Activated CD4-positive, alpha-beta T cell treated with anti-CD3 and anti-CD28 coated beads, Interleukin-2, amount 50 U/mL, for 48 hours (primary cell): ENCODE data around the gene KLC4.
"Not testable (repeated sequence)": the region's sequence is repeated elsewhere in the genome, so short reads cannot be mapped to it uniquely, and the experiment has no call there.

Source experiments
- DNase-seq, 2 experiments: peaks; one replicate each; pipeline ENCODE4 v3.0.0-alpha.2; 2020

The KLC4 gene

DNA sequence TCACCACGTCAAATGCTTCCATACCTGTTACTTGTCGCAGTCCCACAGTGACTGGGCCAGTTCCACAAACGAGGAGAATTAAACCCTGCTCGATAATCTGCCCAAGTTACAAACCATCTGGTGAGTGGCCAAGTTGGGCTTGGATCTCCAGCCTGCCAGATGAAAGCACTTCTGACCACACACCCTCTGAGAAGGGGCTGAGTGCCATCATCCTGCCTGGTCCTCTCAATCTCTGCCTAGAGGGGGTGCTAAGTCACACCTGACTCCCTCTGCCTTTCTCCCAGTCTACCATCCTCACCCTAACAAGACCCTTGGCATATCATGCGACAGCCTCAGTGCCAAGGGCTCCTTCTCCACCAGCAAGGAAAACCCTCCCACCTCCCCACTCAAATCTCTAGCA is 22.2 kb upstream of the KLC4 start:
- no peak for DNase-seq

DNA sequence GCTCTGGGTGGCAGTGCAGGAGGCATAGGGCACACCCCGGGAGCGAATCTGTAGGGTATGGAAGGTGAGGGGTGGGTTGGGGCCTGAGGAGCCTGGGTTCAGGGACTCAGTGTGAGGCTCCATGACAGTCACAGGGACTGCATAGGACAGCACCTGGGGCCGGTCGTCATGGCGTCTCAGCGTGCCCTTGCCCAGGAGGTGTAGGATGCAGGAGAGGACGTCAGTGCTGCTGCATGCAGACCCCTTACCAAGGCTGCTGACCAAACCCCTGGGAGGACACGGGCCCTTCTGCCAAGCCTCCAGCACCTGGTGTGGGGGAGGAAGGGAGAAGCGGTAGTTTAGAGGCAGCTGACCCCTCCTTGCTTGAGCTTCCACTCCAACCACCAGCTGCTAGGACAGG is 21.7 kb upstream of the KLC4 start:
- DNase-seq = no peak

DNA sequence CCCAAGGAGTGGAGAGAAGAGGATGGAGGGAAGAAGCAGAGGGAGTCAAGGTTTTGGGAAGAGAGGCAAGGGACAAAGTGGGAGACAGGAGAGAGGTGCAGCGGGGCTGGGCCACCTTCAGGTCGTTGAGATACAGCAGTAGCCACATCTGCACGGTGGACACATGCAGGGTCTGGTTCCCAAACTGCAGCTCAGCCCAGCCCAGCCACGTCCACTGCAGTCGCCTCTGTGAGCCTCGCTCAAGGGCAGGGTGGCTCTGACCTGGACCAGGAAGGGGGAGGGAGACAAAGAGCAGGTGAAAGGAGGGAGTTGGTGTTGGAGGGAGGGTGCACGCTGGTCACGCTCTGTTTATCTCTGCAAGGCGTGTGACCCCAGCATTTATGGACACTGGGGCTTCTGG is 20.7 kb upstream of the KLC4 start:
- no peak for DNase-seq

DNA sequence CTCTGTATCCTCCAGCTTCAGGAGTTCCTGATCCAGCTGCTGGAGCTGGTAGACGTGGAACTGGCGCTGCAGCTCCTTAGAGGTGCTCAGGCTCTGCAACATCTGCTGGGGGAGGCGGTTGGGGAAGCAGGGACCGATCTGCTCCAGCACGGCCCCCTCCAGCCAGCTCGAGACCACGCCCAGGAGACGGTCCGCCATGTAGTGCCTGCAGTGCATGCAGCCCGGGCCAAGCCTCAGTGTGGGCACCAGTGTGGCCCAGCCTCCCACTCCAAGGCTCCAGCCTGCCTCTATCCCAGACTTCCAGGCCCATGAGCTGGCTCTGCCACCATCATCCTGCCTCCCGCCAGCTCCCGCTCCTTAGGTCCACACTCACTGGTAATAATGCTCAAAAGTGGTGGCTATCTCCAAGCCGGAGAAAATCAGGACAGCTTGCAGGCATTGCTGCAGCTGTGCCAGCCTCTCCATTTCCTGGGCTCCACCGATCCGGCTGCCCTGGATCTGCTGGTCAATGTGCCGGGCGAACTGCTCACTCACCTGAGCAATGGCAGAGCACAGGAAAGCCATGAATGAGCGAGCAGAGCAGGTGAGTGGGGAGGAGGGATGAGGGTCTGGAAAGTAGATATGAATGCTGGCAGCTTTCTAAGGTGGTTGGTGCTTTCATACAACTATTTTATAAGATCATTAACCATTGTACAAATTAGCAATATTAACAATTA is 18.7 kb upstream of the KLC4 start:
- no peak for DNase-seq

DNA sequence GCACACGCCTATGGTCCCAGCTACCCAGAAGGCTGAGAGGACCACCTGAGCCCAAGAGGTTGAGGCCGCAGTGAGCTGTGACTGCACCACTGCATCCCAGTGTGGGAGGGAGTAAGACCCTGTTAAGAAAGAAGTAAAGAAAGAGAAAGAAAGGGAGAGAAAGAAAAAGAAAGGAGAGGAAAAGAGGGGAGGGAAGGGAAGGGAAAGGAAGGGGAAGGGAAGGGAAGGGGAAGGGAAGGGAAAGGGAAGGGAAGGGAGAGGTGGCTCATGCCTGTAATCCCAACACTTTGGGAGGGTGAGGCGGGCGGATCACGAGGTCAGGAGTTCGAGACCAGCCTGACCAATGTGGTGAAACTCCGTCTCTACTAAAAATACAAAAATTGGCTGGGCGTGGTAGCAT is 18.0 kb upstream of the KLC4 start:
- DNase-seq = not testable (repeated sequence)

DNA sequence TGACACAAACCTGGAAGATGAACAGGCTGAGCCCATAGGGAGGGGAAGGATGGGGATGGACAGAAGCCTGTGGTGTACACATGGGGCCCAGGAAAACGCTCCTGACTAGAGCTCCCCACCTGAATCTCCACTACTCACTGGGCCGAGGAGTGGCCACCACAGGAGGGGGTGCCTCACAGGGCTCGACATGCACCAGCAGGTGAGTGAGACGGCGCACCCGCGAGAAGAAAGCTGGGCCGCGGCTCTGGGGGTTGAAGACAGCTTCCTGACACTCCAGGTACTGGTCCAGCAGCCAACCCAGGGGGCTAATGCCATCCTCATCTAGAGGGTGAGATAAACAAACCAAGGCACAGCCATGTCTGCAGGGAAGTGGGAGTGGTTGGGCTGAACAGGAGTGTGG is 16.1 kb upstream of the KLC4 start:
- no peak for DNase-seq

DNA sequence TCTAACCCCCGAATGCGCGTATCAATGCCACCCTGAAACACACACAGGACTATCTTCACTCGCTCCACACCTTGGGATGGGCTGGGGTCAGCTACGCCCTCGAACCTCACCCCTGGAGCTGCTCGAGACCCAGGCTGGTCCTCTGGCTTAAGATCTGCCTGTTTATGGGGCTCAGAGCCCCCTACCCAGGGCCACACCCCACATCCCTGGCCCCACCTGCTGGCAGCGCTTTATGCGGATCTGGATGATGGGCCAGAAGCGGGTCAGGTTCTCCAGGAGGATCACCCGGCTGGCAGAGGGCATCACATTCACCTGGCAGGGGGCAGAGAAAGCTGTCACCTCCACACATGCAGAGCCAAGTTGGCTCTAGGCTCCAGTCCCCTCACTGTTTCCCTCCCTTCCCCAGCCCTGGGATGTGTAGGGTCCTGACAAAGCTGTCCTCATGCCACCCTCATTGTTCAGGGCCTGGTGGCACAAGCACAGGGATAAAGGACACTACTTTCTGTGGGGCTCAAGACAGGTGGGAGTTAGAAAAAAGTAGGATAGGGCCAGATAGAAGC is 14.0 kb upstream of the KLC4 start:
- DNase-seq = no peak

DNA sequence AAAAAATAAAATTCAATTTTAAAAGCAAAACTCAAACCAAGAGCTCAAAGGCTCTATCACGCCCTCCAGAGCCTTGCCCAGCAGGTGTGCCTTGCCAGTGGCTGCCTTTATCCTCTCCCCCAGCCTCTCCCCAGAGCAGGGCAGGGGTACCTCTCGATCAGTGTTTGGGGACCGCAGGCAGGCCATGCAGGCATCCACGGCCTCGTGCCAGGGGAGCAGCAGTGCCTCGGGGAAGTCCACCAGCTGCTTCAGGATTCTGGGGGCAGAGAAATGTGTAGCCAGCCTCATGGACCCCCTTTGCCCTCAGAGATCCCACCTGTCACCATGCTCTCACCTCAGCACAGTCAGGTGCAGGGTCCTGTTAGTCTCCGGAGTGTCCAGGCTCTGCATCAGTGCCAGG is 11.4 kb upstream of the KLC4 start:
- DNase-seq = no peak

DNA sequence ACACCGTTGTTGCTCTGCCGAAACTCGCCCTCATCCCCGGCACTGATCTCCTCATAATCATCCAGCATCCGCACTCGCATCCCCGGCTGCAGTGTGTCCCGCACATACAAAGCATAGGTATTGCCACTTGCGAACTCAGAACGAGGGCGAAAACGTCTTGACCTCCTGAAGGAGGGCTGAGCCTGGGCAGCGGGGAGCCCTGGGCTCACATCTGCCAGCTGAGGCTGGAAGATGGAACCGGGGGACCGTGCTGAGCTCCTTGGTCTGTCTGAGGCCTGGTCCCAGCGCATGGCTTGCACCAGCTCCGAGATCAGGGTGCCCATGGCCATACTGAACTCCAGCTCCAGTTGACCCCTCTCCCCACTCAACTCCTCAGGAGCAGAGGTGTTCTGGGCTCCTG is 8.4 kb upstream of the KLC4 start:
- DNase-seq = no peak

DNA sequence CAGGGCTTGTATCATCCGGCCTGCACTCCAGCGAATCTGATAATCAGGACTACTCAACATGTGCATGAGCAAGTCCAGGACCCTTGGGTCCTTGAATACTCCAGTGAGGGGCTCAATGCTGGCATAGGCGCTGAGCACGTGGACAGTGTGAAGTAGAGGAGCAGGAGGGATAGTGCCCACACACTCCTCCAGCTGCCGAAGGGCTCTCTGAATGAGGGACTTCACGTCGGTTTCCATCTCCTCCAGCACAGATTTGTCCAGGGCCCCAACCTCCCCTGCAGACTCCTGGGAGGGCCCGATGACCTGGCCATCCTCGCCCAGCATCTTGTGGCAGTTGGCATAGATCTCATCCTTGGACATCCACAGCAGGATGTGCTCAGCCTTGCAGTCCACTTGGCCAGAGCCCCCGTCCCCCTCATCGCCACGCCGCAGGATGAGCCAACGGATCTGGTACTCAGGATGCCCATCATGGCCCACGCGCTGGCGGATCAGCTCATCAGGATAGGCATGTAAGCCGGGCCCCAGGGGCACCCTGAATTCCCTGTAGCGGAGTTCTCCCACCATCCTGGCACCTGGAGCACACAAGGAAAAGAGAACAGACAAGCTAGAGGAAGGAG is 7.1 kb upstream of the KLC4 start:
- no peak for DNase-seq

DNA sequence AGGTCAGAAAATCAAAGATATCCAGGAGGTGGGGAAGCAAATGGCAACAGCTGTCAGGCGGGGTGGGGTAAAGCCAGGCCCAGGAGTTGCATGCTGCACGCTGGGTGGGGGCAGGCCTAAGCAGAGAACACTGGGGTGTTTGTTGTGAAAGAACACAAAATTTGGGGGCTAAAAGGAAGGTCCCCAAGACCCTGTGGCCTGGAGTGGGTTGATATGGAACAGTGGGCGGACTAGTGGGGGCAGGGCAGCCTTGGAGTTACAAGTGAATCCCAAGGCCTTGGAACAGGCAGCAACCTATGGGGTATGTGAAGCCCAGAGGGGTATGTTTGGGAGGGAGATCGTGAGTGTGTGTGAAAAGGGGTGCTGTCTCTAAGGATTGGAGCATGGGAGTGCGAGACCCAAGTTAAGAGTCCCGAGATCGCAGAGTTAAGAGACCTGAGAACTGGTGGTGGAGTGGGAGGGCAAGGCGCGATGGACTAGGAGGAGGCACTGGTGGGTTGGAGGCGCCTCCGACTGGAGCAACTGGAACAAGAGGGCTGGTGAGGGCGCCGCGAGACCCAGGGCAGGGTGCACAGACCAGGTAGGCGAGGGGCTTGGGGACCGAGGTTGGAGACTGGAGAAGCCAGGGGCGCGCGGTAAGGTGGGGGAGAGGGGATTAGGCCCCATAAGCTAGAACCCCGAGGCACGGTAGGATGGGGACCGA is 6.4 kb upstream of the KLC4 start:
- DNase-seq = peak in 1 of 2 experiments; percentile 41

DNA sequence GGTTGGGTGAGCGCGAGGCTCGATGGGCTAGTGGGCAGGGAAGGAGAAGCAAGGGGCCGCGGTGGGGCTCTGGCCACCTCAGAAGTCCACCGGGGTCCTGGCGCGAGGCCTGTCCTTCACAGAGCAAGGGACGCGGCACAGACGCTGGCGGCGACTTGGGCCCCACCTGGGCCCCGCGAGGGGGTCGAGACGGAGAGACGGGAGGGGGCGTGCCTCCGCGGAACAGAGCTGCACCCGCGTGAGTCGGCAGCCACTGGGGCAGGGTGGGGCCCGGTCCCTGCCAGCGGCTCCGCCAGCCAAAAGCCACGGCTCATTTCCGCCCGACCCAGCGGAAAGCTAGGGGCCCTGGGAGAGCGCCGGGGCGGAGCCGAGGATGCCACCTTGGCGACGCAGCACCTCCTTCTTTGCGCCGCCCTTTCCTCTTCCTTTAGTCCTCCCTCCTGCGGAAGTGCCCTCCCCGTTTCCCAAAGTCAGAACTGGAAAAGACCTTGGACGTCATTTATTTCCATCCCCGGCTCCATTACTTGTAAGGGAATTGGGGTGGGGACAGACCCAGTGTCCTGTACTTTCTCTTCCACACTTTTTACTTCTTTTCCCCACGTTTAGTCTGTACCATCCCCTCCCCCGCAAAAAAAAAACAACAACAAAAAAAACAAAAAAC is 5.8 kb upstream of the KLC4 start, which contains the start of gene CUL7:
Gene CUL7, minus strand, starts transcription at position 307 of the 661 bp plus-strand sequence. CDS start 1,063 bp downstream, outside the sequence.
- DNase-seq = peak; percentile 90 to 94

DNA sequence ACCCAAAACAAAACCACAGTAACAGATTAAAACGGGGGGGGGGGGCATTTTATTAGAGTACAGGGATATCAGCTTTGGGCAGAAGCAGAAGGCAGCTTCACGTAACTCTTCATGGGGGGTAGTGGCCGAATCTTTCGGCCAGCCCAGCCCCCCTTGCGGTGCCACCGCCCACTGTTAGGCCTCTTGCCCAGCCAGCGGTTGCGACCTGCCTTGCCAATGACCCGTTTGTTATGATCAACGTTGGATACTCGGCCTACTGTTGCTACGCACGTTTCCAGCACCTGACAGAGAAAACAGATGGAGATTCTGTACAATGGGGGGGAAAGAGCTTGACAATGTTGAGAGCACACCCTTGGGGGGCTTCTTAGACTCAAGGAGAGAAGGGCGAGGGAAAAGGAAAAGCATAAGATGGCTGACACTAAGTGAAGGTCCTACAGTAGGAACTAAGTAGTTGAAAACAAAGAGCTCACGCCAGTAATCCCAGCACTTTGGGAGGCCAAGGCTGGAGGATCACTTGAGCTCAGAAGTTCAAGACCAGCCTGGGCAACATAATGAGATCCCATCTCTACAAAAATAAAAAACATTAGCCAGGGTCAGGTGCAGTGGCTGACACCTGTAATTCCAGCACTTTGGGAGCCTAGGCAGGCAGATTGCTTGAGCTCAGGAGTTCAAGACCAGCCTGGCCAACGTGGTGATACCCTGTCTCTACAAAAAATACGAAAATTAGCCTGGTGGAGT is 5.1 kb upstream of the KLC4 start:
- no peak for DNase-seq

DNA sequence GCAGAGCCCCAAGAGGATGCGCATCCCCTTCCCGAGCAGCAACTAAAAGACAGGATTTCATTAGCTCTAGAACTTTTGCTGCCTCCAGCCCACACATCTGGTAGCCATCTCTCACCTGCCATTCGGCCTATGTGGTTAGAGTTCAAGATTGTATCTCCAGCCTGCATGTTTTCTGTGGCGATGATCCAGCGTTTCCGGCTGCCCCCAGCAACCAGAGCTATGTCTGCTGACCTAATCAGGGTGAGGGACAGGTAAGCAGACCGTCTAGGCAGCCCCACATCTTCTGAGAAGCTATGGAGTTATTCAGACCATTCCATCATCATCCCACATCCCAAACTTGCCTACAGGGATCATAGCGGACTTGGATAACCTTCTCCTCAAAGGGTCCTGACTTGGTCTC is 3.5 kb upstream of the KLC4 start:
- no peak for DNase-seq

DNA sequence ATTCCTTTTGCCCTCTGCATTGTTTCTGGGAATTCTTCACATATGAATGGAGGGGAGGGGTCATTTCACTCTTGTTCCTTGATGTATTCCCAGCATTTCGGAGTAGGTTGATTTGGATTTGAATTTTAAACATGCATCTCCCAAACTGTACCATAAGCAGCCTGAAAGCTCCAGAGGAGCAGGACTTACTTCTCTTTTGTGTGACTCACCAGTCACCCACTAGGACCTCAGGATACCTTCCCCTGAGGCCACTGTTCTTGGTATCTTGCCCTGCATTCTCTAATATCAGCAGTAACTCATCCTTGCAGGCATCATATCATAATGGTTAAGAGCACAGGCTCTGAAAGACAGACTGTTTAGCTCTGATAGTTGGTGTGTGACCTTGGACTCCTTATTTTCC is 900 bp upstream of the KLC4 start:
- DNase-seq = no peak

DNA sequence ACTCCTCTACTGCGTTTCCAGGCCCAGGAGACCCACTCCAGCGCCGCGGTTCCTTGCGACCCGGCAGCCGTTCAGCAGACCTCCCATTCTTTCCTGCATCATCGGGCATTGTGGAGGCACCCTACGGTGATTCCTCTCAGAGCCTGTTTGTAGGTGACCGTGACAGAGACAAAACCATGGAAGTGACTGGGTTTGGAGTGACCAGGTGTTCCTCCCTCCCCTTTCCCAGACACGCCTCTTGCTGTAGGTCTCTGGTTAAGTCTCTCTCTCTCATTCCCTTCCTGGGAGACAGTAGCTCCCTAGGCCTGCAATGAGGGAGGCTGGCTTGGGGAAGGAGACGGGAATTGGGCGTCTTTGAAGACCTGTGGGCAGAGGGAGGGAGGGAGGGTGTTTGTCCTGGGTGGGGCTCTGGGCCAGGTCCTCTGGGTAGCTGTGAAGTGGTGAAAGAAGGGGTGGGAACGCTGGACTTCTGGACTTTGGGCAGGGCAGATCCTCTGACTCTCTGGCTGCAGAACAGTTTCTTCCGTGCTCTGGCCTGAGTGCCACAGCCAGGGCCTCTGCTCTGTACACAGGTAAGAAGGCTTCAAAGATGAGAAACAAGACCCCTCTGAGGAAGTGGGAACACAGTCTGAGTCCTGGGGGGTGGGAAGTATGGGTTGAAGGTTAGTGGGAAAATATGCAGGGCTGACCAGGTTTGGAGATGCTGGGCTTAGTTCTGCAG is 763 bp downstream of the KLC4 start:
- no peak for DNase-seq

DNA sequence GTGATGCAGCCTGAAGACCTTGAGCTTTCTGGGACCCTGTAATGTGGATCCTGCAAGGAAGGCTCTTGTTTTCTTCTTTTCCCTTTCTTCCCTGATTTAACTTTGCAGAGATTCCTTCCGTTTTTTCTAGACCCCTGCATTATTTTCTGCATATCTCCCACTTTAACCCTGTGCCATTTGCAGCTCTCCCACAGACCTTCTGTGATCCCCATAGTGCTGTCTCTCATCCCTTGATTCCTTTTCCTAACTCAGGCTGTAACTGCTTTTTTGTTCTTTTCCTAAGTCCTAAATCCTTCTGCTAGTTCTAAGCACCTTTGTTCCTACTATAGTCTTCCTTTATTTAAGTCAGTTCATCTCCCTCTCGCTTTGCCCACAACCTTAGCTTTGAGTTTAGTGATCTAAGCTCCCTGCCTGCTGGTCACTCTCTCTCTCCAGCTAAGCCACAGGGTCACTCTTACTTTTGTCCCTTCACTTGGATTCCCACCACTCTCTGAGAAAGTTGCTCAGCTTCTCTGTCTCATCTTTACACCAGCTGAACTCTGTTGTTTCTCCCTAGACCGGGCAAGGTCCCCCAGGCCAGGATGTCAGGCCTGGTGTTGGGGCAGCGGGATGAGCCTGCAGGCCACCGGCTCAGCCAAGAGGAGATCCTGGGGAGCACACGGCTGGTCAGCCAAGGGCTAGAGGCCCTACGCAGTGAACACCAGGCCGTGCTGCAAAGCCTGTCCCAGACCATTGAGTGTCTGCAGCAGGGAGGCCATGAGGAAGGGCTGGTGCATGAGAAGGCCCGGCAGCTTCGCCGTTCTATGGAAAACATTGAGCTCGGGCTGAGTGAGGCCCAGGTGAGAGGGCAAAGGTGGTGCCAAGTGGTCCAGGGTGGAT is 1.6 kb downstream of the KLC4 start:
- DNase-seq = no peak

DNA sequence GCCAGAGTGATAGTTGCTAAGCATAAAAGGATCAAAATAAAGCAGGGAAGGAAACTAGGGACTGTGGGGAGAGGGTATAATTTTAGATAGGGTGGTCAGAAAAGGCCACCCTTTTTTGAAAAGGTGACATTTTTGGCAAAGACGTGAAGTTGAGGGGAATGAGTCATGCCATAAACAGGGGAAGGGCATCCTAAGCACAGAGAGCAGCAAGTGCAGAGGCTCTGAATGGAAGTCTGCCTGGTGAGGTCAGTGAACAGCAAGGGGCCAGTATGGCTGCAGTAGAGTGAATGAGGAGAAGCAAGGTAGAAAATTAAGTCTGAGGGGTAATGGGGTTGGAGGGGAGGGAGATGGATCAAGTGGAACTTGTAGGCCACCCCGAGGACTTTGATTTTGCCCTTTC is 2.4 kb downstream of the KLC4 start:
- no peak for DNase-seq

DNA sequence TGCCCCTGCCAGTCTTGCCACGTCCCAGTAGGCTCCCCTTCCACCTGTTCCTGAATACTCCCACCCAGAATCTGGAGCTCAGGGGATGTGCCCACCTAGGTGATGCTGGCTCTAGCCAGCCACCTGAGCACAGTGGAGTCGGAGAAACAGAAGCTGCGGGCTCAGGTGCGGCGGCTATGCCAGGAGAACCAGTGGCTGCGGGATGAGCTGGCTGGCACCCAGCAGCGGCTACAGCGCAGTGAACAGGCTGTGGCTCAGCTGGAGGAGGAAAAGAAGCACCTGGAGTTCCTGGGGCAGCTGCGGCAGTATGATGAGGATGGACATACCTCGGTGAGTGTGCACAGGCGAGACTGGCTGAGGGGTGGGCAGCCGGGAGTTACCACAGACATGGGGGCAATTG is 3.4 kb downstream of the KLC4 start:
- DNase-seq = no peak

DNA sequence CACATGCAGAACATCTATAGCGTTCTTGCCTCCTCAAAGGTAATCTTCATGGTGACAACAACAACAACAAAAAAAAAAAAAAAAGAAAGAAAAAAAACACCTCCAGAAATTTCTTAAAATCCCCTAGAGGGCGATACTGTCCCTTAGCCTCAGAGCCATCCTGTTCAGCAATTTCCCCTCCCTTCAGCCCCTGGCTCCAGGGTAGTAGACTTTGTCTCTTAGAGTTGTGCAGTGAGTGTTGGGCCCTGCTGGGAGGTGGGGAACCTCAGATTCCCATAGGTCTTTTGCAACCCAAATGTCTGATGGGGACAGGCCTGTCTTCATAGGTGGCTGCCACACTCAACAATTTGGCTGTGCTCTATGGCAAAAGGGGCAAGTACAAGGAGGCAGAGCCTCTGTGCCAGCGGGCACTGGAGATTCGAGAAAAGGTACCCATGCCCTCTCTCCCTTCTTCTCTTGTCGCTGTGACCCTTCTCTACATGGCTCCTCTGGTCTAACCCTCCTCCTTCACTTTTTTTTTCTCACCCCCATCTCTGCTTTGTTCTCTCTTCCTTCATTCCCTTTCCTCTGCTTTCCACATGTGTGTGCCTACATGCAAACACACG is 10.7 kb downstream of the KLC4 start:
- DNase-seq = no peak
